Left ventricle myocardium inferior (tissue), 1 donor: ENCODE measurements around the gene FAM133A. TPM values are rescaled to one million over a fixed set of nuclear protein-coding genes. Genes with fewer than 3 reads are reported as not detected.

ENCODE experiments used
- DNase-seq: peaks from one replicate; pipeline ENCODE4 v3.0.0-alpha.2; 2020
- H3K27ac ChIP-seq: fragments of 200-600 bp; replicated peaks from 2 replicates; pipeline ENCODE4 v1.8.0; 2021
- H3K27me3 ChIP-seq: fragments of 200-600 bp; 2 replicates; pipeline ENCODE4 v1.8.0; 2021; ENCODE audit warnings: low read depth
- H3K36me3 ChIP-seq: fragments of 200-600 bp; 2 replicates; pipeline ENCODE4 v1.8.0; 2021
- H3K4me1 ChIP-seq: fragments of 200-600 bp; 2 replicates; pipeline ENCODE4 v1.8.0; 2021
- H3K4me3 ChIP-seq: fragments of 200-600 bp; 2 replicates; pipeline ENCODE4 v1.8.0; 2021; ENCODE audit warnings: mild to moderate bottlenecking, moderate library complexity
- H3K9me3 ChIP-seq: fragments of 200-600 bp; replicated peaks from 2 replicates; pipeline ENCODE4 v1.8.0; 2021
- intact Hi-C: fragments of 100-400 bp; cut with micrococcal nuclease; formaldehyde crosslinking; loops from one replicate; pipeline ENCODE4 v1.11.0; 2022
- total RNA-seq: library from RNA; stranded (reverse); fragmentation: NEBNext Ultra II Directional; extraction: Animal tissue kit (Norgen Biotek cat#: 25700); gene quantifications from one replicate; pipeline ENCODE4 v1.2.1, GENCODE V29; 2021
- TF ChIP-seq, protein P1 (sequence below): fragments of 200-600 bp; IDR thresholded peaks from 2 replicates; pipeline ENCODE4 v1.8.0; 2021; ENCODE audit warnings: antibody characterized with exemption, mild to moderate bottlenecking, borderline replicate concordance
- donor health status: DM: no; HTN: yes; CAD: no; lungs with severe emphysema.

The FAM133A gene
- total RNA-seq, 1 donor from 2014 or later, result 0.58 TPM

DNA sequence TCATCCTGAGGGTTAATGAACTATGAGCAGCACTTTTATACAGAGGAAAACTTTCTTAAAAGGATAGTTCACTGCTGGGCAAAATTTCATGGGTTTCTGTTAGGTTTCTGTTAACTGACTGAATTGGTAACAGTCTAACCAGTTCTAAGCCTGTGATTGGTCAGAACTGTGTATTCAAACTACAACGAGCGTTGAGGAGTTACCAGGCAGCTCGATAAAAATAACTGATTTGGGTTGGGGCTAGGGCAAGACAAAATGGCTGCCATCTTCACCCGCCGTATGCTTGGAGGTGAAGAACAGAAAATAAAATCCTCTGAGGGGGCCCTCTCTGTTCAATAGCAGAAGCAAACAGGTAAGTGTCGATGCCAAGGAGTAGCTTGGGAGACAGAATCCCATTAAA, 22.0 kb downstream of the FAM133A start:
- TF ChIP-seq, protein P1, sequence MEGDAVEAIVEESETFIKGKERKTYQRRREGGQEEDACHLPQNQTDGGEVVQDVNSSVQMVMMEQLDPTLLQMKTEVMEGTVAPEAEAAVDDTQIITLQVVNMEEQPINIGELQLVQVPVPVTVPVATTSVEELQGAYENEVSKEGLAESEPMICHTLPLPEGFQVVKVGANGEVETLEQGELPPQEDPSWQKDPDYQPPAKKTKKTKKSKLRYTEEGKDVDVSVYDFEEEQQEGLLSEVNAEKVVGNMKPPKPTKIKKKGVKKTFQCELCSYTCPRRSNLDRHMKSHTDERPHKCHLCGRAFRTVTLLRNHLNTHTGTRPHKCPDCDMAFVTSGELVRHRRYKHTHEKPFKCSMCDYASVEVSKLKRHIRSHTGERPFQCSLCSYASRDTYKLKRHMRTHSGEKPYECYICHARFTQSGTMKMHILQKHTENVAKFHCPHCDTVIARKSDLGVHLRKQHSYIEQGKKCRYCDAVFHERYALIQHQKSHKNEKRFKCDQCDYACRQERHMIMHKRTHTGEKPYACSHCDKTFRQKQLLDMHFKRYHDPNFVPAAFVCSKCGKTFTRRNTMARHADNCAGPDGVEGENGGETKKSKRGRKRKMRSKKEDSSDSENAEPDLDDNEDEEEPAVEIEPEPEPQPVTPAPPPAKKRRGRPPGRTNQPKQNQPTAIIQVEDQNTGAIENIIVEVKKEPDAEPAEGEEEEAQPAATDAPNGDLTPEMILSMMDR, result no peak
- Histone ChIP-seq H3K9me3 (no peaks in the 10 kb centered on the region), H3K4me1 (no peaks in the 10 kb centered on the region), H3K27ac (no peak overlapping the region), H3K36me3 (no peaks in the 10 kb centered on the region), H3K4me3 (no peak overlapping the region), H3K27me3 (no peaks in the 10 kb centered on the region)
- DNase-seq, result no peak
- intact Hi-C loops, result no loop called here

DNA sequence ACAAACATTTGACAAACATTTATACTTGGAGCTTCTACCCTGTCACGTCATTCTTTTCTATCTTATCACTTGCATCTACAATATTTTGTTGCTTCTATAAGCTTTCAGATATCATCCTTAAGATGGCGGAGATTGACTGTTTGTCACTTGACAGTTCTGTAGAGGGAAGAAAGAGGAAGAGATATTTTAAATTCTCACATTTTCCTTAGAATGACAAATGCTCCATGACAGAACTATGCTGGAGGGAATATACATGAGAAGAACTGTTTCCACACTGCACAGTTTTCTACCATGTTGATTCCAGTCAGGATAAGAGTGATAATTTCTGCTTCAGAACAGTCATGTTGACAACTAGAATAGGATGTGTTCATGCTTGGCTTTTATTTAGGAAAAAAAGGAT, 29.7 kb downstream of the FAM133A start:
- intact Hi-C loops, result no loop called here
- Histone ChIP-seq H3K9me3 (no peaks in the 10 kb centered on the region), H3K27me3 (no peaks in the 10 kb centered on the region), H3K4me1 (no peaks in the 10 kb centered on the region), H3K4me3 (no peak overlapping the region), H3K36me3 (no peaks in the 10 kb centered on the region), H3K27ac (no peak overlapping the region)
- TF ChIP-seq, protein P1, result no peak
- no peak for DNase-seq

DNA sequence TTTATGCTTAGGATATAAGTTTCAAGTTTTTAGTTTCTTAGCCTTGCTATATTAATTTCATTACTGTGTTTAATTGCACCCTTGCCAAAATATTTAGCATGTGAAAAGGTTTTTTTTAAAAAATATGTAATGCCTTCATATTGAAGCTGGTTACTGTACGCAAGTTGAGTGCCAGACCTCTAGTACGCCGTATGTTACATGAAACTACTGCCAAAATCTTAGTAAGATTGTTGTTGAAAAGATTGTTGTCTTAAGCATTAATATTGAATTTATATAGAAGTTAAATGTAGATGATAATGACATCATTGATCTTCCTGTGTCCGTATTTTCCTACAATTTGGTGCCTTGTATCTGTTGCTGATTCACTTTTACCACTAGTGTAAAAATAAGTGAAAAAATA, 37.1 kb downstream of the FAM133A start:
- intact Hi-C loops, result no loop called here
- no peak for DNase-seq
- TF ChIP-seq, protein P1, result no peak

DNA sequence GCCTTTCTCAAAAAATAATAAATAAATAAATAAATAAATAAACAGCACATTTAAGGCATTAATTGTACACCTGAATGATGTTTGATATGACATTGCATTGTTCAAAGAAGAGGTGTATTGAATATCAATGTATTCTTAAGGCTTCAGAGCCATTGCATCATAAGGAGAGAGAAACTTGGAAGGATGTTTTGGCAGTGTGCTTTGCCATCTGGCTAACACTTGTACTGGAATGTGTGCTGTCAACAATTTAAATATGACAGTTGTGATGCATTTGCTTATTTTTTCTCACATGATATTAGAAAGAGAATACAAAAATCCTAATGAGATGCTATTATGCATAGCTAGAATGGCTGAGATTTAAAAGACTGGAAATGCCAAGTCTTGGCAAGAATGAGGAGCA, 67.8 kb downstream of the FAM133A start:
- TF ChIP-seq, protein P1, result no peak
- H3K4me3 ChIP-seq, result no peak overlapping the region
- no peaks in the 10 kb centered on the region for H3K36me3 ChIP-seq
- H3K27ac ChIP-seq, result no peak overlapping the region
- no peaks in the 10 kb centered on the region for H3K4me1 ChIP-seq
- intact Hi-C loops, result no loop called here
- DNase-seq, result no peak
- H3K9me3 ChIP-seq, result no peaks in the 10 kb centered on the region
- no peaks in the 10 kb centered on the region for H3K27me3 ChIP-seq

More for the DNA sequence above, 37.1 kb downstream of the FAM133A start:
- no peaks in the 10 kb centered on the region for H3K36me3 ChIP-seq
- H3K4me1 ChIP-seq, result no peaks in the 10 kb centered on the region
- no peaks in the 10 kb centered on the region for H3K9me3 ChIP-seq
- H3K27ac ChIP-seq, result no peak overlapping the region
- H3K27me3 ChIP-seq, result no peaks in the 10 kb centered on the region
- H3K4me3 ChIP-seq, result no peak overlapping the region

DNA sequence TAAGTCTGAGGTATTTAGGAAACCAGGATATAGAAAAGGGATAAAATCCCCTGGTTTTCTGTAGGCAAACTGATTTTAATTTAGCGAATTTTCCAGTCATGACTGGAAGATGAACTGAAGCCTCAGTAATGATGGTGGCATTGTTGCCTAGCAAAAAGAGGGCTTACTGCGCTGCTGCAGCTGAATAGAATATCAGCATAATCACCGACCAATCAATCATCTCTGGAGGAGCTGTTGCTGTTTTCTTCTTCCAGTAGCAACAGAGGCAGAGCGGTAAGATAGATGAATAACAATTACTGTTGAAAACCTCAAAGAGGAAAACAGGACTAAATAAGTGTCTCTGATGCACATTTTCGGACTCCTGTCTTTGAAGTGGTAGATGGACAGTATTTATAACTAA, 86.2 kb downstream of the FAM133A start:
- Histone ChIP-seq H3K36me3 (no peaks in the 10 kb centered on the region), H3K4me1 (no peaks in the 10 kb centered on the region), H3K27ac (no peak overlapping the region), H3K9me3 (no peaks in the 10 kb centered on the region), H3K4me3 (no peak overlapping the region), H3K27me3 (no peaks in the 10 kb centered on the region)
- no peak for DNase-seq
- TF ChIP-seq, protein P1, result no peak
- intact Hi-C loops, result no loop called here

Other genes with a start within 250 kb of the FAM133A start
- gene NAP1L3, start 628 bp upstream of the FAM133A start, total RNA-seq, result 7.0 TPM